ENCODE data around the gene MYT1. TPM values are rescaled to one million over a fixed set of nuclear protein-coding genes. Genes with fewer than 3 reads are reported as not detected.
A peak's percentile ranks its signal among the peaks of the same experiment; 100 is the strongest.

Gene MYT1
- total RNA-seq, 1 experiment from 2014 or later, result 2.0 TPM

GRCh38 chr20:64214113-64214512, 49.9 kb downstream of the MYT1 start:
- no peak for DNase-seq (ENCODE audit: low spot score)
- TF ChIP-seq ESRRA (CRISPR knock-in tag; IDR thresholded peaks at IDR 0.05; ENCODE audit: borderline replicate concordance) (no peak), ZMAT4 (CRISPR knock-in tag; IDR thresholded peaks at IDR 0.05) (no peak), ETV6 (CRISPR knock-in tag; IDR thresholded peaks at IDR 0.05) (no peak), ERG (CRISPR knock-in tag; IDR thresholded peaks at IDR 0.05) (no peak), E2F1 (CRISPR knock-in tag; IDR thresholded peaks at IDR 0.05) (no peak), ZNF512 (CRISPR knock-in tag; IDR thresholded peaks at IDR 0.05; ENCODE audit: borderline replicate concordance) (no peak), RELA (CRISPR knock-in tag; IDR thresholded peaks at IDR 0.05; ENCODE audit: borderline replicate concordance) (no peak), KAT7 (CRISPR knock-in tag; IDR thresholded peaks at IDR 0.05; ENCODE audit: borderline replicate concordance) (no peak), SMAD4 (CRISPR knock-in tag; IDR thresholded peaks at IDR 0.05) (no peak), OVOL2 (CRISPR knock-in tag; IDR thresholded peaks at IDR 0.05; ENCODE audit: borderline replicate concordance) (no peak), ZNF263 (CRISPR knock-in tag; IDR thresholded peaks at IDR 0.05; ENCODE audit: low read depth) (no peak), ZBTB21 (CRISPR knock-in tag; IDR thresholded peaks at IDR 0.05; ENCODE audit: borderline replicate concordance) (no peak), CBFB (CRISPR knock-in tag; IDR thresholded peaks at IDR 0.05; ENCODE audit: low read depth) (no peak)
- ATAC-seq, result no peak
- ChIA-PET POLR2A (no interaction called here), CTCF (interaction anchor here (1.1 kb wide), 1 partner anchor 9 kb away, joined by 6 read pairs; no protein-coding TSS in a partner anchor)
- Mint-ChIP-seq H3K4me3 (no peak overlapping the region), H3K36me3 (no peaks in the 10 kb centered on the region), H3K4me1 (no peaks in the 10 kb centered on the region), H3K27me3 (ENCODE audit: low read depth) (no peaks in the 10 kb centered on the region), H3K27ac (no peak overlapping the region), H3K9me3 (no peaks in the 10 kb centered on the region)

GRCh38 chr20:64214952-64215351, 50.7 kb downstream of the MYT1 start:
- Mint-ChIP-seq H3K4me3 (no peak overlapping the region), H3K9me3 (no peaks in the 10 kb centered on the region), H3K27ac (peak overlapping the region; percentile 73), H3K27me3 (ENCODE audit: low read depth) (no peaks in the 10 kb centered on the region), H3K36me3 (no peaks in the 10 kb centered on the region), H3K4me1 (no peaks in the 10 kb centered on the region)
- no peak for ATAC-seq
- TF ChIP-seq CTCF (IDR thresholded peaks at IDR 0.05), result no peak
- TF ChIP-seq USF2 (CRISPR knock-in tag; IDR thresholded peaks at IDR 0.05), result no peak
- TF ChIP-seq ZNF423 (CRISPR knock-in tag; IDR thresholded peaks at IDR 0.05), result no peak
- no peak for TF ChIP-seq NR3C1 (CRISPR knock-in tag; conservative IDR thresholded peaks at IDR 0.05; ENCODE audit: low read depth)
- no peak for TF ChIP-seq ETV6 (CRISPR knock-in tag; IDR thresholded peaks at IDR 0.05)
- ChIA-PET CTCF (interaction anchor here (1.1 kb wide), 1 partner anchor 8 kb away, joined by 6 read pairs; no protein-coding TSS in a partner anchor), POLR2A (no interaction called here)
- no peak for DNase-seq (ENCODE audit: low spot score)
